Gastrocnemius medialis (tissue), 4 donors: ENCODE results near the gene ITIH5.

ENCODE experiments used
- CTCF ChIP-seq, 5 experiments: fragments of 450-650 bp in 3 of 5; fragments of 200-600 bp in 2 of 5; sonication (generic) in 2 of 5; IDR thresholded peaks in 4 of 5; conservative IDR thresholded peaks in 1 of 5; 1 replicate in 4 of 5; 2 replicates in 1 of 5; pipeline ENCODE4 v1.5.1; 2016 to 2019; ENCODE audit warnings: antibody characterized with exemption in 5 of 5, mild to moderate bottlenecking in 3 of 5, moderate library complexity in 3 of 5
- POLR2A ChIP-seq, 2 donors: fragments of 450-650 bp; IDR thresholded peaks; one replicate each; pipeline ENCODE4 v1.6.1; 2017; ENCODE audit warnings: antibody characterized with exemption in 2 of 2, mild to moderate bottlenecking in 2 of 2, moderate library complexity in 2 of 2

- TF ChIP-seq CTCF (IDR thresholded peaks at IDR 0.05 in 4 of 5, conservative IDR thresholded peaks at IDR 0.05 in 1 of 5) (no peak), POLR2A (IDR thresholded peaks at IDR 0.05) (no peak)
Measured at GRCh38 chr10:7534480-7534852, 132.3 kb downstream of the ITIH5 start.
